GM10248 (cell line): Measurements from ENCODE around the gene C3orf18.
A peak's percentile ranks its signal among the peaks of the same experiment; 100 is the strongest.
"Not testable (repeated sequence)": the region's sequence is repeated elsewhere in the genome, so short reads cannot be mapped to it uniquely, and the experiment has no call there.

Experiments used
- CTCF ChIA-PET: fragments of 300-600 bp; sonication (Branson Sonifier 250); formaldehyde crosslinking; extraction: SDS; loops from one replicate; lab custom pipeline; 2021; ENCODE audit warnings: antibody characterized with exemption; lab: Yijun Ruan, JAX
- POLR2A ChIA-PET: fragments of 350-650 bp; sonication (Branson Sonifier 250); formaldehyde crosslinking; extraction: SDS; loops from one replicate; lab custom pipeline; 2020; ENCODE audit warnings: antibody characterized with exemption; lab: Yijun Ruan, JAX
- DNase-seq: peaks from one replicate; pipeline ENCODE4 v3.0.0; 2012; ENCODE audit errors: extremely low spot score
- CTCF ChIP-seq: IDR thresholded peaks from 2 replicates; pipeline ENCODE4 v1.5.1; 2012; ENCODE audit warnings: mild to moderate bottlenecking, low read depth; ENCODE audit errors: extremely low read depth, missing control alignments, control extremely low read depth

C3orf18 gene

DNA sequence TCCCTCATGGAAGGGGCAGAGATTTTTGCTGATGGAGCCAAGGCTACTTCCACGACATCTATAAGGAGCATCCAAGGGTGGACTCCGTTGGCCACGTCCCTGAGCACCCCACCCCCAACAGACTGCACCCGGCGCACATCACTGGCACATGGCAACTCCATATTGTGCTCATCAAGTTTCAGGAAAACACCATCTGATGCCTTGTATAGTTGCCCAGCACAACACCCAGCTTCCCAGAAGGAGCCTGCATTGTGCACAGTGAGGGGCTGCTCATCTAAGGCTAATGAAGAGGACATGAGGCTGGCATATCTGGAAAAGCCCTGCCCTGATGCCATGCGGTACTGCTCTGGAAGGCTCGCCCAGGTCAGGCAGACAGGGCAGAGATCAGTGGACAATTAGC lies 49.1 kb downstream of the C3orf18 start:
- ChIA-PET CTCF (interaction anchor here (0.8 to 2.9 kb wide), 6 partner anchors 24 to 134 kb away, joined by 3 to 12 read pairs (median 3); no protein-coding TSS in a partner anchor), POLR2A (no interaction called here)
- no peak for TF ChIP-seq CTCF
- no peak for DNase-seq

DNA sequence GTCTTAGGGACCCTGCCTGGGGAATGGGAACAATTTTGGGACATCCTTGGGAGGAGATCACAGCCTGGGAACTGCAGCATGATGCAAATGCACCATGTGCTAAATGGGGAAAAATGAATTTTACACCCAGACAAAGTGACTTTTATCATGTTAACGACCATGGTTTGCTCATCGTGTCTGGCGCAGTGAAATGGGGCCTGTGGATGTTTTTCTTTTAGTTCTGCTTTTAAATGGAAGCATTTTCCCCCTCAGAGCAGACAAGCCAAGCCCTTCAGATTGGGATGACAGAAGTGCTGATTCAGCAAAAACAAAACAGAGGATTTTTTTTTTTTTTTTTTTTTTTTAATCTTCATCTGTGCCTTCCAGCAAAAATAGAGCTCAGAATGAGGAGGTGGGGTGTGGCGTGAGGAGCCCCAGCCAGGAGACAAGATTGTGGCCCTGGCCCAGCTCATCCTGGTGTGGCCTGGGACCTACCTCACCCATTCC lies 49.8 kb downstream of the C3orf18 start:
- DNase-seq: no peak
- ChIA-PET CTCF (interaction anchor here (1.0 to 5.9 kb wide), 4 partner anchors 25 to 135 kb away, joined by 3 to 29 read pairs (median 8); no protein-coding TSS in a partner anchor), POLR2A (no interaction called here)
- no peak for TF ChIP-seq CTCF

GRCh38 chr3:50516440-50516871 lies 51.1 kb downstream of the C3orf18 start:
- ChIA-PET CTCF (interaction anchor here (1.6 to 5.9 kb wide), 3 partner anchors 15 to 98 kb away, joined by 4 to 29 read pairs (median 8); no protein-coding TSS in a partner anchor), POLR2A (no interaction called here)
- no peak for DNase-seq
- TF ChIP-seq CTCF: no peak

DNA sequence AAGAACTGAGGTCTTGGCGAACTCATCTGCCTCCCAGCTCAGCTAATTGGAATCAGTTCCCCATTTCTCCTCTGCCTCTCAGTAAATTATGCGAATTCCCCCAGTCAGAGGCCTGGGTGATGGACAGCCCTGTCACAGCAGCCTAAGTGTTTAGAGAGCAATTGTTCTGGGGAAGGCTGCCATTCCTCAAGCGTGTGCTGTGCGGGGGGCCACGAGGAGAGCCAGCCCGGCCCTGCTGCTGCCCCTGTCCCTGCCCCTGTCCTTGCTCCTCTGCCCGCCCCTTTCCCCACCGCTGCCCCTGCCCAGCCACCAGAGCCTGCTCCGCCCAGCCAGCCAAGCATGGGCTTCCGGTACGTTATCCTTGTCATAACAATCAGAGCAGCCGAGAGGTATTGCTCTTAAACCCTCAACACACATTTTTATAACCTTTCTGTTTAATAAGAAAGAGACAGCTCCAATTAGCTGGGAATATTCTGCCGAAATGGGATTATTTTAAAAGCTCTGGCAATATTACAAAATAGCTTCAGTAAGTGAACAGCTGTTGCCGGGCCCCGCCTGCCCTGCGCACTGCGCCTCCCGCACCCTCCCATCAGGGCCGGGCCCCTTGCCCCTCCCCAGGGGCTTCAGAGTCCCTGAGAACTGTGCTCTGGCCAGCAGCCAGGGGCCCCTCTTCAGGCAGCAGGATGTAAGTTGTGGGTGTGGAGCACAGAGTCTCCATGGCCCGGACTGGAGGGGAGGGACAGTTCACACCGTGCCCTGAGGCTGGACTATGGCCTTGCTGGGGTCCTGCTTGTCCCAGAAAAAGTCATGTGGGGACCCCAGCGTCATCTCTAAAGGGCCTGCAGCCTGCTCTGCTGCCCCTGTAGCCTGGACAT lies 51.7 kb downstream of the C3orf18 start:
- ChIA-PET POLR2A (no interaction called here), CTCF (interaction anchor here (1.6 to 5.9 kb wide), 5 partner anchors 15 to 99 kb away, joined by 4 to 29 read pairs (median 4); no protein-coding TSS in a partner anchor)
- DNase-seq: peak; percentile 41
- no peak for TF ChIP-seq CTCF

DNA sequence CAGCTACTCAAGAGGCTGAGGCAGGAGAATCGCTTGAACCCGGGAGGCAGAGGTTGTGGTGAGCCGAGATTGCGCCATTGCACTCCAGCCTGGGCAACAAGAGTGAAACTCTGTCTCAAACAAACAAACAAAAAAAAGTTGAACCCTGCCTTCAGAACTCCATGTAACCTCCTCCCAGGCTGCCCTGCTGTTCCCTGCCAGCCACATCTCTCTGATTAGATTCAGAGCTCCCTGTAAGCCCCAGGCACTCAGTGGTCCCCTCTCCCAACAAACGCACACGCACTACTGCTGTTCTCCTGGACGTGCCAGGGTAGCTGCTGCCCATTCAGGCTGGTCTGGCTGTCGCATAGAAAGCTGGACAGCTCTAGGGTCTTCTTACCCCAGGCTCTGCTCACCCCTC lies 54.6 kb downstream of the C3orf18 start:
- POLR2A ChIA-PET, DNase-seq: not testable (repeated sequence)
- CTCF ChIA-PET: interaction anchor here (5.9 kb wide), 1 partner anchor 30 kb away, joined by 29 read pairs; no protein-coding TSS in a partner anchor

DNA sequence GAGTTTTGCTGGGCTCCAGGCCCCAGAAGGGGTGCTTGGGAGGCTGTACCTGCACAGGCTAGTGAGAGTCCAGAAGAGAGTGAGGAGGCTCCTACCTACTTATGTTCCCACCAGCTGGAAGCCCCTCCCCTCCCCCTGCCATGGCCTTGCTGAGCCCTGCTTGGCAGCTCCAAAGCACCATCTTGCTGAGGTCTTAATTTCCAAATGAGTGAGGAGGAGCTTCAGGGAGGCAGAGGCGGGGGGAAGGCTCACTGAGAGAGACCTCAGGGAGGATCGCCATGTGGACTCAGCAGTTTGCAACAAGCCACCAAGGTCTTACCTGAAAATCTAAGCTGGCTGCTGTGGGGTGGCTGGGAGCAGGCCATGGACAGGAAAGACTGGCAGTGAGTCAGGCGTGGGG lies 55.4 kb downstream of the C3orf18 start:
- ChIA-PET POLR2A (no interaction called here), CTCF (interaction anchor here (0.8 to 5.9 kb wide), 2 partner anchors 10 to 31 kb away, joined by 3 to 29 read pairs; no protein-coding TSS in a partner anchor)
- no peak for DNase-seq
- no peak for TF ChIP-seq CTCF
